HUES64 (cell line): Measurements from ENCODE around the gene EPB41.
"Not testable (repeated sequence)": the region's sequence is repeated elsewhere in the genome, so short reads cannot be mapped to it uniquely, and the experiment has no call there.

ENCODE experiments used
- H3K27ac ChIP-seq: 2 replicates; pipeline ENCODE4 v1.7.0; 2013; ENCODE audit warnings: low read depth, low read length, inconsistent platforms
- H3K27me3 ChIP-seq: 2 replicates; pipeline ENCODE4 v1.6.1; 2013; ENCODE audit warnings: mild to moderate bottlenecking, low read length; ENCODE audit not compliant: insufficient read depth
- H3K36me3 ChIP-seq: 2 replicates; pipeline ENCODE4 v1.6.1; 2013; ENCODE audit warnings: mild to moderate bottlenecking, low read length; ENCODE audit not compliant: insufficient read depth
- H3K4me1 ChIP-seq: 2 replicates; pipeline ENCODE4 v1.6.1; 2013; ENCODE audit warnings: mild to moderate bottlenecking, low read length, moderate library complexity; ENCODE audit not compliant: insufficient read depth
- H3K4me3 ChIP-seq: 2 replicates; pipeline ENCODE4 v1.5.1; 2013; ENCODE audit warnings: mild to moderate bottlenecking, low read length, moderate library complexity
- H3K9ac ChIP-seq: 2 replicates; pipeline ENCODE4 v1.6.1; 2013; ENCODE audit warnings: mild to moderate bottlenecking, low read depth, low read length
- H3K9me3 ChIP-seq: 2 replicates; pipeline ENCODE4 v1.6.1; 2013; ENCODE audit warnings: low read depth, low read length; ENCODE audit not compliant: insufficient read depth
- WGBS: fragments of 150-250, 120-280 bp; methylation state at CpG from one replicate; pipeline ENCODE4 v1.1.7; 2013; ENCODE audit warnings: missing lambda C conversion rate; 5-methylcytosine and 5-hydroxymethylcytosine counted together

Gene EPB41

DNA sequence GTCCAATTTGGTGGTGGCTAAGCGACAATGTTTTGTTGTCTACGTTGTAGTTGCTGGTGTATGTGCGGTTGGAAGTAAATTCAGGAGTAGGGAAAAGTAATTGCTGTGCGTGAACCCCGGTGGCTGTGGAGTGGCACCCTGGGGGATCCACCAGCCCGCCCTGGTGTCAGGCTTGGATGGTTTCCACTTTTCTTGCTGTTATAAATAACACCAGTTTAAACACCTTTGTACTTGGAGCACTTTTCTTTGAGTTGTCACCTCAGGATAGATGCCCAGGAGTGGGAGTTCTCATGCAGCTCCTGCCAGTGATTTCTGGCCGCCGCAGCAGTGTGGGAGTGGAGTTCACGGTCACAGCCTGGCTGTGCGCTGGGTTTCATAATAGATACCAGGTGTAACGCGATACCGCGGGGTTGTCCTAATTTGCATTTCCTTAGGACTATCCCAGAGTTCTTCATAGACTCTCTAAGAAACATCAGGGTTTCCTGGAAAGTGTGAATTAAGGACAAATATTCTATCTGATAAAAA, 222.1 kb downstream of the EPB41 start:
- Histone ChIP-seq H3K27me3 (no peaks in the 10 kb centered on the region), H3K9ac (no peak overlapping the region), H3K27ac (no peak overlapping the region), H3K4me1 (peaks cover 5% of the 10 kb centered on the region; the same call in 1 of the 2 replicates), H3K9me3 (no peaks in the 10 kb centered on the region), H3K36me3 (no peaks in the 10 kb centered on the region), H3K4me3 (no peak overlapping the region)
- WGBS, result 77% methylated on average over 14 of the region's 14 CpGs

DNA sequence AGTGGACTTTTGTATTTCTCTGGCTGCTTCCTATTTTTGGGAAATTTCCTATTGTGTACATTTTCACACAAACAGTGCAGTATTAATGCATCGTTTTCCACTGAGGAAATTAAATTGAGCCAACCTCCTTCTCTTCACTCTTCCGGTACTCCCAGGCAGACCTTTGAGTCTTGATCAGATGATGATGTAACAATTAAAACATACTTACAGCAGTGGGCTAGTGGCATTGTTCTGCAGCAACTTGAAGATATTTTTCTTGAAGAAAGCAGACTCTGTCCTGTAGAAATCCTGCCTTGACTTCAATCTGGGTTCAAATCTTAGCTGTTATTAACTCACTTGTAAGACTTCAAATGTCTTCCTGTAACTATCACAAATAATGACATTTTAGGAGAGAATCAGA, 228.3 kb downstream of the EPB41 start:
- Histone ChIP-seq H3K9ac (no peak overlapping the region), H3K4me1 (no peaks in the 10 kb centered on the region), H3K4me3 (no peak overlapping the region), H3K36me3 (peaks cover 31% of the 10 kb centered on the region), H3K27me3 (no peaks in the 10 kb centered on the region), H3K27ac (no peak overlapping the region), H3K9me3 (no peaks in the 10 kb centered on the region)
- 100% methylated on average over 2 of the region's 2 CpGs for WGBS

- no peaks in the 10 kb centered on the region for H3K4me1 ChIP-seq
- no peaks in the 10 kb centered on the region for H3K27me3 ChIP-seq
- H3K4me3 ChIP-seq, result no peak overlapping the region
- H3K9ac ChIP-seq, result no peak overlapping the region
- peaks cover 46% of the 10 kb centered on the region for H3K36me3 ChIP-seq
- no peak overlapping the region for H3K27ac ChIP-seq
- no peaks in the 10 kb centered on the region for H3K9me3 ChIP-seq
- 79% methylated on average over 2 of the region's 2 CpGs for WGBS
Measured at GRCh38 chr1:29144178-29144577, 229.8 kb downstream of the EPB41 start.

DNA sequence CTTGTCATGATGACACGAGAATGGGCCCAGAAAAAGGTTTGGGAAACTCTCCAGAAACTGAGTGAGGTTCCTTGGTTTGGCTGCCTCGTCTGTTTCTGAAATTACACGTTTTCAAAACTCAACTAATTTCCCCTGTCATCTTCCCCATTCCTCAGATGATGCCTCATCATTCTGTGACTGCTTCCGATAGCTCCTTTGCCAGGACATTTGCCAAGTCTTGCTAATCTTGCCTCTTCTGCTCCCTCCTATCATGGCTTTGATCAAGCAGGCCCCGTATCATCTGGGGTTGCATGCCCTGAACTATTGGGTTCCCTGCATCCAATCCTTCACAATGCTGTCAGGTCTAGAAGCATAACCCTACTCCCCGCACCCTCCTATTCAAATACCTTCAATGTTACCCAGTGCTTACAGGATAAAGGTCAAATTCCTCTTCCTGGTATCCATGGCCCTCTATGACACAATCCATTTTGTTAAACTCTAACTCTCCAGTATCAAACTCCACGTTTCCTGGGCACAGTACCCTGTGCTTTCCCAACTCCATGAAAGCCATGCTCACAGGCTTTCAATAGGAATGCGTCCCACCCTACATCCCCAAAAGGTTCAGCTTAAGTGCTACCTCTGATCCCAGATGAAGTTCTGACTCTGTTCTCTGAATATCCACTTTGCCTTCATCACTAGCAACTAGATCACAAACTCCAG, 231.5 kb downstream of the EPB41 start:
- Histone ChIP-seq H3K9ac (no peak overlapping the region), H3K4me1 (no peaks in the 10 kb centered on the region), H3K4me3 (no peak overlapping the region), H3K36me3 (peaks cover 63% of the 10 kb centered on the region), H3K9me3 (no peaks in the 10 kb centered on the region), H3K27me3 (no peaks in the 10 kb centered on the region), H3K27ac (no peak overlapping the region)
- 82% methylated on average over 8 of the region's 8 CpGs for WGBS

- Histone ChIP-seq H3K27me3 (no peaks in the 10 kb centered on the region), H3K27ac (no peak overlapping the region), H3K9me3 (no peaks in the 10 kb centered on the region), H3K4me3 (no peak overlapping the region), H3K4me1 (no peaks in the 10 kb centered on the region), H3K36me3 (peaks cover 87% of the 10 kb centered on the region), H3K9ac (no peak overlapping the region)
- WGBS, result 95% methylated on average over 35 of the region's 35 CpGs
Measured at GRCh38 chr1:29148656-29149491, 234.5 kb downstream of the EPB41 start.

- not testable (repeated sequence) for H3K9me3 ChIP-seq, H3K9ac ChIP-seq, H3K4me1 ChIP-seq, H3K27me3 ChIP-seq, H3K4me3 ChIP-seq, H3K27ac ChIP-seq
- WGBS, result 90% methylated on average over 9 of the region's 9 CpGs
- peaks cover 98% of the 10 kb centered on the region for H3K36me3 ChIP-seq
Measured at GRCh38 chr1:29150346-29150745, 236.0 kb downstream of the EPB41 start.

DNA sequence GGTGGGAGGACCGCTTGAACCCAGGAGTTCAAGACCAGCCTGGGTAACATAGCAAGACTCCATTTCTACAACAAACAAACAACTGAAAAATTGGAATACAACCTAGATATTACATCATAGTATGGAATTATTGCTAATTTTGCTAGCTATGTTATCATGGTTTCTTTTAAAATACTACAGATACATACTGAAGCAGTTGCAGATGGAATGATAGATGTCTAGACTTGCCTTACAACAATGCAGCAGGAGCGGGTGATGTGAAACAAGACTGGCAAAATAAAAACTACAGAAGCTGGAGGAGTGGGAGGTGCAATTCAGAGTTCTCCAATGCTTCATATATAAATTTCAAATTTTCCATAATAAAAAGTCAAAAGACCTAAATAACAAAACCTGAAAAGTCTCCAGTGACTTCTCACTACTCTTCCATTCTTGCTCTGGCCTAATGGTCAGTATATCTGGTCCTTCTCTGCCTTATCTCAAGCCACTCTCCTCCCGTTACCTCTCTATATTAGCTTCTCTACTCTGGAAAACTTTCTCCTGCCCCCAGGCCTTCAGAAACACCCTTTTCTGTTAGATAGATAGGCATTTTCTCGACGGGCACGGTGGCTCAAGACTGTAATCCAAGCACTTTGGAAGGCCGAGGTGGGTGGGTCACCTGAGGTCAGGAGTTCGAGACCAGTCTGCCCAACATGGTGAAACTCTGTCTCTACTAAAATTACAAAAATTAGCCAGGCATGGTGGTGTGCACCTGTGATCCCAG, 237.9 kb downstream of the EPB41 start:
- no peak overlapping the region for H3K27ac ChIP-seq
- H3K4me3 ChIP-seq, result no peak overlapping the region
- no peak overlapping the region for H3K9ac ChIP-seq
- 95% methylated on average over 8 of the region's 8 CpGs for WGBS
- no peaks in the 10 kb centered on the region for H3K4me1 ChIP-seq
- H3K27me3 ChIP-seq, result no peaks in the 10 kb centered on the region
- peaks cover 98% of the 10 kb centered on the region for H3K36me3 ChIP-seq
- H3K9me3 ChIP-seq, result no peaks in the 10 kb centered on the region

GRCh38 chr1:29156543-29157268, 242.3 kb downstream of the EPB41 start:
- Histone ChIP-seq H3K27ac (peak overlapping the region; percentile 46; the same call in 1 of the 2 replicates), H3K4me1 (no peaks in the 10 kb centered on the region), H3K9ac (no peak overlapping the region; the same call in 1 of the 2 replicates), H3K4me3 (no peak overlapping the region), H3K36me3 (peaks cover 95% of the 10 kb centered on the region), H3K9me3 (no peaks in the 10 kb centered on the region), H3K27me3 (no peaks in the 10 kb centered on the region)
- WGBS, result 92% methylated on average over 10 of the region's 10 CpGs

DNA sequence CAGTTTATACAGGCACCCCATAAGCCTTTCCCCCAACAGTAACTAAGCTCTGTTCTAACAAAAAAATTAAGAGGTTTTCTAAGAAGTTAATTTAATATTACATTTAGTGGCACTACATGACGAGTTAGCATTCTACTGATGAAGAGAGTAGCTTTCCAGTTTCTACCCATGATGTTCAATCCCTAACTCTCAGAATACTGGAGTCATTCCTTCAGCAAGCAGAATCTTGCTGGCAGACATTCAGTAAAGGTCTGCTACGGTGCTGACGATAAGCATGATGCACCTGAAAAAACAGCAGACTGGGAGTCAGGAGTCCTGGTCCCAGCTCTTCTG, 242.9 kb downstream of the EPB41 start:
- H3K9me3 ChIP-seq, result no peaks in the 10 kb centered on the region
- H3K36me3 ChIP-seq, result peaks cover 93% of the 10 kb centered on the region
- 92% methylated on average over 3 of the region's 3 CpGs for WGBS
- H3K4me1 ChIP-seq, result peaks cover 2% of the 10 kb centered on the region; the same call in 1 of the 2 replicates
- H3K27ac ChIP-seq, result peak overlapping the region; percentile 16; the same call in 1 of the 2 replicates
- H3K9ac ChIP-seq, result no peak overlapping the region; the same call in 1 of the 2 replicates
- no peaks in the 10 kb centered on the region for H3K27me3 ChIP-seq
- H3K4me3 ChIP-seq, result no peak overlapping the region

DNA sequence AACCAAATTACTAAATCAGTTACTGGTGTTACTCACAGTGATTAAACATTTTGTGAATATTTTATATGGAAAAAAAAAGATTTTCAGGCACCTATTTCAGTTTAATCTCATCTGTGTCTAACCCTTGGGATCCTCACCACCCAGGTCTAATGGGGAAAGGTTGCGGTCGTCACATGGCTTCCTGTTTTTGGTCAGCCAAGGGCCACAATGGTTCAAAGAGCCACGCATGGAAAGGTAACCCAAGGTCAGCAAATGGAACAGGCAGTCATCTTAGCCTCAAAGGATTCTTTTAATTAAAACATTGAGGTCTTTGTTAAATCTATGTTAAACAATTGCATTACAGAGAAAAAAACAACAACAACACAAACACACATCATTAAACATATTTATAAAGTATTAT, 245.4 kb downstream of the EPB41 start:
- 98% methylated on average over 3 of the region's 3 CpGs for WGBS
- no peaks in the 10 kb centered on the region for H3K9me3 ChIP-seq
- no peak overlapping the region for H3K9ac ChIP-seq
- H3K27me3 ChIP-seq, result no peaks in the 10 kb centered on the region
- H3K36me3 ChIP-seq, result peaks cover 77% of the 10 kb centered on the region
- peaks cover 25% of the 10 kb centered on the region for H3K4me1 ChIP-seq
- H3K4me3 ChIP-seq, result no peak overlapping the region
- H3K27ac ChIP-seq, result no peak overlapping the region
